Measurements from ENCODE around the gene SLC22A2.

SLC22A2 gene

GRCh38 chr6:160203522-160203921 is 55.1 kb downstream of the SLC22A2 start:
- no peak for DNase-seq

DNA sequence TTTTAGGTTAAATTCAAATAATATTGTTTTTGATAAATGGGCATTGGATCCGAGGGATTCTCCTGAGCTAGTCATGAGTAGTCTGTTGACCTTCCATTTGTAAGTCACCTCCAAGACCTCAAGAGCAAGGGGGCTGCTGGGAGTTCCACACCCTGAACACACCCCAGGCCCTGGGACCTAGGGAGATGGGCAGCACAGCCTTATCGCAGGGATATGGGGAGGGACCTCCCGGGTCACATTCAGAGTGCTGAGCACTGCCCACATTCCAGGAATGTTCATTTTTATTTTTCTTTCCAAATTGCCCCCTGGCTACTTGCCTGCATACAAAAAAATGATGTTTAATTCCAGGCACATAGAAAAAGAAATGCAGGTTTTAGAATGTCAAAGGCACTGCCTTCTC is 55.5 kb downstream of the SLC22A2 start:
- no peak for DNase-seq

- DNase-seq: no peak
These were observed 56.2 kb downstream of the SLC22A2 start for GRCh38 chr6:160202411-160202810.

DNA sequence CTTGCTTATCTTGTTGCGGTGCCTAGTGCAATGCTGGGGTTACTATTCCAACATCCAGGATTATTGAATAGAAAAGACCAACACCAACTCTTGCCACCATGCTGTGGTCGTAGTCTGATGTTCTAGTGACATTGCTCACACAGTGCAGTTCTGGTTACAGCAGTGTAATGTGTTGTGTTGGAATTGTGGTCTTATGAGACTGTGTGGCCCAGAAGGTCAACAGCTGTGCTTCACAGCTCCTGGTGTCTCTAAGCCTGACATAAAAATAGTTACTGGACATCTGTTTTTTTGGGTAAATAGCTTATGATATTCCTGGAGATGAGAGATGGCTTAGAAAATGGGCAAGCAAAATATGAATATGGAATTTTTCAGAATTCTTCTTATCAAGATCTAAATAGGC is 57.6 kb downstream of the SLC22A2 start:
- no peak for DNase-seq

DNA sequence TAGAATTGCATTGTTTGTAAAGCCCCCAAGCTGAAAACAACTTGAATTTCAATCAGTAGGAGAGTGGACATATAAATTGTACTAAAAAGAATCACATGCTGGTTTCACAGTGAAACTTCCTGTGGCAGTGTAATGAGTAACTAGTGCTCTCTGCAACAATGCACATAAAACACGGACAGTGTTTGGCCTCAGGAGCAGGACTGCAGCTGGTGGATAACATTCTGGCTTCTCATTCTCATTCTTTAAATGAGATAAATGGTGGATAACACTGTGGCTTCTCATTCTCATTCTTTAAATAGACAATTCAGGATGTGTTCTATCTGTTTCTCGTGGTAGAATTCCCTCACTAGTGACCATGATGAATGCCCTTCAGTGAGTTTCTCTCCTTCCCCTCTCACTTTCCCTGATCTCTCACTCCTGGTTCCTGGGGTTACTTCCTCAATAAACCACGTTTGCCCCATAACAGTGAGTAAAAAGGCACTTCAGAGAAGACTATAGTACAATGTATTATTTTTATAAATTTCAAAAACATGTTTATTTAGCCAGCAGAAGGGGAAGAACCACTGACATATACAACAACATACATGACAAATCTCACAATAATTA is 59.9 kb downstream of the SLC22A2 start:
- no peak for DNase-seq

DNA sequence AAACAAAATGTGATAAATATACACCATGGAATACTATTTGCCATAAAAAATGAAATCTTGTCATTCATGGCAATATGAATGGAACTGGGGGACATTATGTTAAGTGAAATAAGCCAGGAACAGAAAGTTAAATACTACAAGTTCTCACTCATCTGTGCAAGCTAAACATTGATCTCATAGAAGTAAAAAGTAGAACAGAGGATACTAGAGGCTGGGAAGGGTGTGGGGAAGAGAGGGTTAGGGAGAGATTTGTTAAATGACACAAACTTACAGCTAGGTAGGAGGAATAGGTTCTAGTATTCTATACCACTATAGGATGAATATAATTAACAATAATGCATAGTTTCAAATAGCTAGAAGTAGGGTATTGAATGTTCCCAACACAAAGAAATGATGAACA is 61.0 kb downstream of the SLC22A2 start:
- DNase-seq: no peak

DNA sequence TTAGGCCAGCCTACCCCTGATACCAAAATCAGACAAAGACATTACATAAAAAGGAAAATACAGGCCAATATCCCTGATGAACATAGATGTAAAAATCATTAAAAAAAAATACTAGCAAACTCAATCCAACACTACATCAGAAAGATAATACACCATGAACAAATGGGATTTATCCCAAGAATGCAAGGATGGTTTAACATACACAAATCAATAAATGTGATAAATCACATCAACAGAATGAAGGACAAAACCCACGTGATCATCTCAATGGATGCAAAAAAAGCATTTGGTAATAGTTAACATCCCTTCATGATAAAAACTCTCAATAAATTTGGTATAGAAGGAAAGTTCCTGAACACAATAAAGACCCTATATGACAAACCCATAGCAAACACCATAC is 63.8 kb downstream of the SLC22A2 start:
- no peak for DNase-seq

GRCh38 chr6:160192840-160193239 is 65.8 kb downstream of the SLC22A2 start:
- no peak for DNase-seq

DNA sequence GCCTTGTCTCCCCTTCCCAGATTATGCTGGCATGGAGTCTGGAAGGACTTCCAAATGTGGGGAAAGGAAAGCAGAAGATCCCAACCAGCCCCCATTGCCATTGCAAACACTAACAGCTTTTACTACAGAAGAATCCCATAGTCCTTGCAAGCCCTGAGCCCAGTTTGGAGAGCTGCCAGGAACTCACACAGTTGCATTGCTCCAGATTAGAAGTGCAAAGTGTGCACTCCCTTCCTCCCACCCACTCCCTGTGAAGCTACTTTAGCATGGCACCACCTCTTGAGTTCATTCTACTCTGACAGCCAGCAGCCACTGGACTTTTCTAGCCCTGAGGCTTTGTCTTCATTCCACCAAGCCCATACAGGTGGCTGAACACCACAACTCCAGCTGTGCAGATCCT is 67.6 kb downstream of the SLC22A2 start:
- DNase-seq: no peak

GRCh38 chr6:160190081-160190480 is 68.5 kb downstream of the SLC22A2 start:
- DNase-seq: no peak

GRCh38 chr6:160188773-160189172 is 69.8 kb downstream of the SLC22A2 start:
- no peak for DNase-seq

DNA sequence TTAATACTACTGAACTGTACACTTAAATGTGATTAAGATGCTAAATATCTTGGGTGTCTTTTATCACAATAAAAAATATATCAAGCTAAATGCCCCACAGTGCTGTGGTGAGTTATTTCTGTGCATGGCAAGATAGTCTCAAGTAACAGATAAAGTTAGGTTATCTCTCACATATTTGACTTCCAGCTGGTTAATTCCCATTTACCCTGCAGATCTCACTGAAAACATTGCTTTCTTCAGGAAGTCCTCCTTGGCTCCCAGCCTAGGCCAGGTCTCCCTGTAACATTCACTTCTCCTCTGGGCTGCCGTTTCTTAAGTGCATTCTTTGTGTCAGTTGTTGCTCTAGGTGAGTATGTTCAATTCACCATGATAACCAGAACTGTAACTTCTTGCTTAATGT is 77.9 kb downstream of the SLC22A2 start:
- DNase-seq: no peak

DNA sequence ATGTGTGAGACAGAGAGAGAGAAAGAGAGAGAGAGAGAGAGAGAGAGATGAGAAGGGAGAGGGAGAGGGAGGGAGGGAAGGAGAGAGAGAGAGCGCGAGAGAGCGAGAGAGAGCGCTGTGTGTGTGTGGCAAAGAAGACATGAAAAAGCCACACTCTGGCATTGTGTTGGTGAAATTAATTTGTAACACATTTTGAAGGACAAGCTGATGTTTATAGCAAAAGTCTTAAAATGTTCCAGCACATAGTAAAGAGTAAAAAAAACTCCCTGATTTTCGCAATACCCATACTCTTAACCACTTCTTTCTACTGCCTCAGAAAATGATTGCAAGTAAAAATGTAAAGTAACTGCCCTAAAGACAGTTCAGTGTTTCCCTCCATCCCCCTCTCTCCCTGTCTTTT is 80.3 kb downstream of the SLC22A2 start:
- DNase-seq: no peak

GRCh38 chr6:160177220-160177619 is 81.4 kb downstream of the SLC22A2 start:
- DNase-seq: no peak

GRCh38 chr6:160174681-160175080 is 83.9 kb downstream of the SLC22A2 start:
- DNase-seq: no peak

DNA sequence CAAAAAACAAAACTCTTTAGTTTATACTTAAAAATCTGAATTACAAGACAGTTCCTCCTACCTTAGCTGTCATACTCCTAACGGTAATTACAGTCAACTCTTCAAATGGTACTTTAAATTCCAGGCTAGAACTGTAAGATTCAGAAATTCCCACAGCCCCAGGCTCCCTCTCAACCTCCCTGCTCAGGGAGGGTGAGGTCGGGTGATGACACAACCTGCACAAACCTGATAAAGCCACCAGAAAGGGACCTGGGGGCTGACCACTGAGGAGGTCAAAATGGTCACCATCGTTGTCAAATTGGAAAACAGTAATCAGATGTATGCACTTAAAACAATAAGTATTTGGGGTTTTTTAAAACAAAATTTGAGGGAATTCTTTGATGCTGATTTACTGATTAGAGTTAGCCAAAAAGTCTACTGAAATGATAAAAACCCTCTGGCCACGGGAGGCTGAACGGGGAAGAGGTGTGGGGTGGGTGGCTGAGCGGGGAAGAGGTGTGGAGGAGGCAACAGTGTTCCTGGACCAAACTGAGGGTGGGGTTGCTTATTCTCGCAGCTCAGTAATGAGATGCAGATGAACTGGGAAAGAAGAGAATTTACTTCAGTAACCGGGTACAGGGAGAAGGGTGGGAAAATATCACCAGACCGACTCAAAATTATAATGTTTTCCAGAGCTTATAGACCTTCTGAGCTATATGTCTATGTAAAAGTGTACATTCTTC is 84.7 kb downstream of the SLC22A2 start:
- DNase-seq: no peak

DNA sequence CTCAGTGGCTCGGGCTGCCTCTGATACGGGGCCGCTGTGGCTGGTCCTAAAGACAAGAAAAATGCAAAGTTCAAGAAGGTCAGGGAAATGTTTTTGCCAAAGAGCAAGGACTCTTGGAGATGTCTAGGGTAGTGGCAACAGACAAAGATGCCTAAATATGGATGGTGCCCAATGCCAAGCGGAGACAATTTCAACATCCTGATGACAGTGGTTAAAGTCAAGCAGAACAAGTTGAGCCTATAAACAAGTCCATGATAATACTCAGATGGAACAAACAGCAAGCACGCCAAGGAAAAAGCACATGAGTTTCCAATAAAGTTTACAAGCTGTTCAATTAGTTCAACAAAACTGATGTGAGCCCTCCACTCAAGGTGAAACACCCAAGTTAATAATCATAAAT is 85.9 kb downstream of the SLC22A2 start:
- DNase-seq: no peak

GRCh38 chr6:160170018-160170680 is 88.5 kb downstream of the SLC22A2 start:
- DNase-seq: no peak

DNA sequence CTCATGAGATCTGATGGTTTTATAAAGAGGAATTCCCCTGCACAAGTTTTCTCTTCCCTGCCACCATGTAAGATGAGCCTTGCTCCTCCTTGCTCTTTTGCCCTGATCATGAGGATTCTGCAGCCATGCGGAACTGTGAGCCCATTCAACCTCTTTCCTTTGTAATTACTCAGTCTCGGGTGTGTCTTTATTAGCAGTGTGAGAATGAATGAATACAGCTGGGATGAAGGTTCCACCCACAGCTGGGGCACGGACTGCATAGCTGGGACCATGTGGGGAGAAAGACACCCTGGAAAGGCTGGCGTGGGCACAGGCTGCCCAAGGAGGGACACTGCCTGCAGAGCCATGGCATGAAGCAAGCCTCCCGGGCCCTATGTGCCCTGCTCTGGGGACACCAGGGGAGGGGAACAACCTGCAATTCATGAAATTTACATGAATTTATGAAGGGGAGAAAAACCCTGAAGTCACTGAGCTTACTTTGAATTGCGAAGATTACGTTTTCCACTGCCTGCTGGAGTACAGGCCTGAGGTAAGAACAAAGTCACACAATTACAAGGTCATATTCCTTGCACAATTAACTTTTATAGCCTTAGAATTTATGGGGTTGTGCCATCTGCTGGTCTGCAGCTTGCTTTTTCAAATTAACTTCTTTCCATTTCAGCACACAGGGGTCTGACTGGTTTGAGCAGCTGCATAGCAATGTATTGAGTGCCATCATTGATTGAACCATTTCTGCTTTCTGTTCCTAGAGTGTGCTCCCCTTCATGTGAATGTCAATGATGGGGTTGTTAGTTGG is 90.8 kb downstream of the SLC22A2 start:
- DNase-seq: no peak

Data from CD4-positive, alpha-beta T cell treated with Interleukin-15 for 1 hour (primary cell).